Large intestine (tissue), 3 donors: ENCODE results near the gene SLC35A1. TPM values are rescaled to one million over a fixed set of nuclear protein-coding genes. Genes with fewer than 3 reads are reported as not detected.
A peak's percentile ranks its signal among the peaks of the same experiment; 100 is the strongest.

Experiments
- DNase-seq, 2 donors: peaks; one replicate each; pipeline versions ENCODE4 v3.0.0 to v3.0.0-alpha.2; 2013
- H3K27ac ChIP-seq: one replicate; pipeline ENCODE4 v1.5.1; 2013; ENCODE audit warnings: low read length
- H3K27me3 ChIP-seq: 2 replicates; pipeline ENCODE4 v1.6.1; 2013; ENCODE audit warnings: low read length; ENCODE audit not compliant: control insufficient read depth, insufficient read depth
- H3K36me3 ChIP-seq: 2 replicates; pipeline ENCODE4 v1.6.1; 2013; ENCODE audit warnings: low read length; ENCODE audit not compliant: control insufficient read depth, insufficient read depth
- H3K4me1 ChIP-seq: one replicate; pipeline ENCODE4 v1.6.1; 2013; ENCODE audit warnings: low read length; ENCODE audit not compliant: control insufficient read depth, insufficient read depth
- H3K4me3 ChIP-seq: one replicate; pipeline ENCODE4 v1.5.1; 2013; ENCODE audit warnings: low read length
- H3K9me3 ChIP-seq: one replicate; pipeline ENCODE4 v1.6.1; 2013; ENCODE audit warnings: mild to moderate bottlenecking, low read depth, low read length, moderate library complexity; ENCODE audit not compliant: control insufficient read depth
- WGBS: methylation state at CpG from one replicate; pipeline ENCODE4 v1.1.5; 2013; ENCODE audit warnings: low lambda C conversion rate; ENCODE audit not compliant: insufficient coverage; 5-methylcytosine and 5-hydroxymethylcytosine counted together
- polyA plus RNA-seq: library from polyadenylated mRNA; unstranded; fragments of 120-200 nt; gene quantifications from one replicate; pipeline ENCODE4 v1.2.1, GENCODE V29; 2013

Gene SLC35A1
- polyA plus RNA-seq, 1 donor = 36.4 TPM

GRCh38 chr6:87518453-87518852 is 45.7 kb downstream of the SLC35A1 start:
- H3K9me3 ChIP-seq = no peaks in the 10 kb centered on the region
- no peak overlapping the region for H3K27ac ChIP-seq
- H3K4me3 ChIP-seq = no peak overlapping the region
- no CpG with 5 or more reads among the region's 8 CpGs for WGBS
- no peak for DNase-seq
- H3K36me3 ChIP-seq = peaks cover 65% of the 10 kb centered on the region
- H3K27me3 ChIP-seq = no peaks in the 10 kb centered on the region
- H3K4me1 ChIP-seq = no peaks in the 10 kb centered on the region

- H3K4me3 ChIP-seq = no peak overlapping the region
- DNase-seq = no peak
- no CpG with 5 or more reads among the region's 3 CpGs for WGBS
- no peaks in the 10 kb centered on the region for H3K9me3 ChIP-seq
- no peaks in the 10 kb centered on the region for H3K27me3 ChIP-seq
- H3K27ac ChIP-seq = no peak overlapping the region
- H3K4me1 ChIP-seq = no peaks in the 10 kb centered on the region
- peaks cover 42% of the 10 kb centered on the region for H3K36me3 ChIP-seq
Measured at GRCh38 chr6:87522686-87523085, 49.9 kb downstream of the SLC35A1 start.

GRCh38 chr6:87529221-87529620 is 56.4 kb downstream of the SLC35A1 start:
- no peak for DNase-seq
- Histone ChIP-seq H3K27me3 (no peaks in the 10 kb centered on the region), H3K4me3 (no peak overlapping the region), H3K4me1 (no peaks in the 10 kb centered on the region), H3K36me3 (peaks cover 21% of the 10 kb centered on the region), H3K27ac (no peak overlapping the region), H3K9me3 (no peaks in the 10 kb centered on the region)
- 90% methylated on average over 1 of the region's 1 CpG for WGBS

GRCh38 chr6:87534377-87535047 is 61.7 kb downstream of the SLC35A1 start:
- Histone ChIP-seq H3K27me3 (no peaks in the 10 kb centered on the region), H3K27ac (peak overlapping the region; percentile 34), H3K4me3 (no peak overlapping the region), H3K4me1 (peaks cover 8% of the 10 kb centered on the region), H3K36me3 (peaks cover 28% of the 10 kb centered on the region), H3K9me3 (peaks cover 1% of the 10 kb centered on the region)
- WGBS = no CpG with 5 or more reads among the region's 2 CpGs
- DNase-seq = peak; percentile 18 to 64

GRCh38 chr6:87538510-87539260 is 65.9 kb downstream of the SLC35A1 start:
- no CpG with 5 or more reads among the region's 1 CpG for WGBS
- Histone ChIP-seq H3K4me3 (no peak overlapping the region), H3K36me3 (peaks cover 34% of the 10 kb centered on the region), H3K27me3 (no peaks in the 10 kb centered on the region), H3K9me3 (peaks cover 5% of the 10 kb centered on the region), H3K27ac (no peak overlapping the region), H3K4me1 (peaks cover 8% of the 10 kb centered on the region)
- no peak for DNase-seq

GRCh38 chr6:87539554-87539953 is 66.8 kb downstream of the SLC35A1 start:
- no peak for DNase-seq
- H3K27me3 ChIP-seq = no peaks in the 10 kb centered on the region
- WGBS = 93% methylated on average over 3 of the region's 6 CpGs
- H3K4me1 ChIP-seq = peaks cover 7% of the 10 kb centered on the region
- peaks cover 37% of the 10 kb centered on the region for H3K36me3 ChIP-seq
- no peak overlapping the region for H3K27ac ChIP-seq
- no peak overlapping the region for H3K4me3 ChIP-seq
- peaks cover 5% of the 10 kb centered on the region for H3K9me3 ChIP-seq

- H3K36me3 ChIP-seq = peaks cover 41% of the 10 kb centered on the region
- WGBS = 80% methylated on average over 1 of the region's 4 CpGs
- no peak overlapping the region for H3K27ac ChIP-seq
- H3K4me3 ChIP-seq = no peak overlapping the region
- H3K27me3 ChIP-seq = no peaks in the 10 kb centered on the region
- peaks cover 5% of the 10 kb centered on the region for H3K9me3 ChIP-seq
- peak in 1 of 2 donors; percentile 9 for DNase-seq
- no peaks in the 10 kb centered on the region for H3K4me1 ChIP-seq
Measured at GRCh38 chr6:87540539-87540938, 67.8 kb downstream of the SLC35A1 start.

GRCh38 chr6:87541041-87541440 is 68.3 kb downstream of the SLC35A1 start:
- Histone ChIP-seq H3K4me1 (no peaks in the 10 kb centered on the region), H3K4me3 (no peak overlapping the region), H3K36me3 (peaks cover 42% of the 10 kb centered on the region), H3K27me3 (no peaks in the 10 kb centered on the region), H3K27ac (no peak overlapping the region), H3K9me3 (peaks cover 5% of the 10 kb centered on the region)
- no peak for DNase-seq
- 100% methylated on average over 1 of the region's 1 CpG for WGBS

GRCh38 chr6:87541744-87542143 is 69.0 kb downstream of the SLC35A1 start:
- DNase-seq = no peak
- Histone ChIP-seq H3K9me3 (peaks cover 5% of the 10 kb centered on the region), H3K27ac (no peak overlapping the region), H3K4me1 (no peaks in the 10 kb centered on the region), H3K4me3 (no peak overlapping the region), H3K27me3 (no peaks in the 10 kb centered on the region), H3K36me3 (peaks cover 46% of the 10 kb centered on the region)
- WGBS = 80% methylated on average over 1 of the region's 2 CpGs

- no CpG with 5 or more reads among the region's 4 CpGs for WGBS
- no peak for DNase-seq
- no peak overlapping the region for H3K4me3 ChIP-seq
- H3K9me3 ChIP-seq = peaks cover 5% of the 10 kb centered on the region
- H3K4me1 ChIP-seq = no peaks in the 10 kb centered on the region
- H3K27me3 ChIP-seq = no peaks in the 10 kb centered on the region
- peaks cover 49% of the 10 kb centered on the region for H3K36me3 ChIP-seq
- H3K27ac ChIP-seq = no peak overlapping the region
Measured at GRCh38 chr6:87543696-87544473, 71.1 kb downstream of the SLC35A1 start.
